ENCODE data around the gene IPO13.

GRCh38 chr1:43968348-43968948, 21.7 kb downstream of the IPO13 start:
- TF ChIP-seq CTCF (conservative IDR thresholded peaks at IDR 0.05; ENCODE audit: low read length), result no peak
- TF ChIP-seq EZH2phosphoT487 (IDR thresholded peaks at IDR 0.05; ENCODE audit: borderline replicate concordance), result no peak
